ENCODE measurements around the gene VAV3.
A peak's percentile ranks its signal among the peaks of the same experiment; 100 is the strongest.
"Not testable (repeated sequence)": the region's sequence is repeated elsewhere in the genome, so short reads cannot be mapped to it uniquely, and the experiment has no call there.

VAV3 gene

GRCh38 chr1:107788206-107789202 lies 176.5 kb downstream of the VAV3 start:
- no peak for DNase-seq

- DNase-seq = no peak
Observed at GRCh38 chr1:107787299-107787698, 177.7 kb downstream of the VAV3 start.

- no peak for DNase-seq
Observed at GRCh38 chr1:107786203-107786845, 178.7 kb downstream of the VAV3 start.

- no peak for DNase-seq
Observed at GRCh38 chr1:107785496-107786202, 179.3 kb downstream of the VAV3 start.

- peak; percentile 52 for DNase-seq
Observed at GRCh38 chr1:107782217-107782845, 182.6 kb downstream of the VAV3 start.

GRCh38 chr1:107781245-107781644 lies 183.7 kb downstream of the VAV3 start:
- no peak for DNase-seq

- no peak for DNase-seq
Observed at GRCh38 chr1:107777664-107778047, 187.3 kb downstream of the VAV3 start.

- DNase-seq = no peak
Observed at GRCh38 chr1:107776900-107777663, 187.9 kb downstream of the VAV3 start.

- DNase-seq = no peak
Observed at GRCh38 chr1:107771377-107771776, 193.6 kb downstream of the VAV3 start.

- no peak for DNase-seq
Observed at GRCh38 chr1:107767156-107767582, 197.8 kb downstream of the VAV3 start.

- DNase-seq = no peak
Observed at GRCh38 chr1:107766533-107766932, 198.4 kb downstream of the VAV3 start.

GRCh38 chr1:107762751-107763390 lies 202.1 kb downstream of the VAV3 start:
- DNase-seq = no peak

- no peak for DNase-seq
Observed at GRCh38 chr1:107760065-107760464, 204.9 kb downstream of the VAV3 start.

GRCh38 chr1:107750364-107750959 lies 214.5 kb downstream of the VAV3 start:
- DNase-seq = peak; percentile 80

- peak; percentile 28 for DNase-seq
Observed at GRCh38 chr1:107748531-107748930, 216.4 kb downstream of the VAV3 start.

- DNase-seq = no peak
Observed at GRCh38 chr1:107741242-107741641, 223.7 kb downstream of the VAV3 start.

GRCh38 chr1:107740579-107740978 lies 224.4 kb downstream of the VAV3 start:
- DNase-seq = peak; percentile 8

GRCh38 chr1:107739651-107740050 lies 225.3 kb downstream of the VAV3 start:
- no peak for DNase-seq

GRCh38 chr1:107739201-107739600 lies 225.8 kb downstream of the VAV3 start:
- DNase-seq = no peak

GRCh38 chr1:107733401-107733800 lies 231.6 kb downstream of the VAV3 start:
- not testable (repeated sequence) for DNase-seq

- DNase-seq = peak; percentile 16
Observed at GRCh38 chr1:107727866-107728265, 237.1 kb downstream of the VAV3 start.

Data from fibroblast of skin of abdomen (primary cell).